Upper lobe of left lung (tissue), 6 donors: Measurements from ENCODE around the gene ORC2. TPM values are rescaled to one million over a fixed set of nuclear protein-coding genes. Genes with fewer than 3 reads are reported as not detected.
"Not testable (repeated sequence)": the region's sequence is repeated elsewhere in the genome, so short reads cannot be mapped to it uniquely, and the experiment has no call there.

Experiments
- ATAC-seq, 2 donors: fragments of 200-7000 bp; cut with Tn5 transposase; one replicate each; pipeline ENCODE4 v1.9.1; 2022; ENCODE audit warnings: mild to moderate bottlenecking in 2 of 2, moderate library complexity in 2 of 2; ENCODE audit not compliant: low FRiP score in 2 of 2
- DNase-seq, 2 donors: peaks; one replicate each; pipeline ENCODE4 v3.0.0-alpha.2; 2019 to 2020
- H3K27ac ChIP-seq, 4 donors: fragments of 200-600 bp; sonication (generic); one replicate each; pipeline ENCODE4 v1.5.1; 2016 to 2019
- H3K27me3 ChIP-seq, 4 donors: fragments of 200-600 bp; sonication (generic); one replicate each; pipeline ENCODE4 v1.5.1; 2017 to 2019
- H3K36me3 ChIP-seq, 4 donors: fragments of 200-600 bp; sonication (generic); one replicate each; pipeline ENCODE4 v1.5.1; 2016 to 2019
- H3K4me1 ChIP-seq, 4 donors: fragments of 200-600 bp; sonication (generic); one replicate each; pipeline ENCODE4 v1.5.1; 2018 to 2019
- H3K4me3 ChIP-seq, 4 donors: fragments of 200-600 bp; sonication (generic); one replicate each; pipeline ENCODE4 v1.5.1; 2017 to 2019; ENCODE audit warnings: mild to moderate bottlenecking in 2 of 4, moderate library complexity in 1 of 4
- H3K9me3 ChIP-seq, 4 donors: fragments of 200-600 bp; sonication (generic); one replicate each; pipeline ENCODE4 v1.5.1; 2018 to 2019
- EP300 ChIP-seq, 4 donors: sonication (generic); formaldehyde crosslinking; IDR thresholded peaks; one replicate each; pipeline ENCODE4 v1.5.1; 2017; ENCODE audit warnings: antibody characterized with exemption in 4 of 4, control low read depth in 2 of 4
- POLR2A ChIP-seq, 4 donors: fragments of 450-650 bp; IDR thresholded peaks; one replicate each; pipeline ENCODE4 v1.5.1; 2016 to 2017; ENCODE audit warnings: antibody characterized with exemption in 4 of 4, mild to moderate bottlenecking in 2 of 4
- POLR2AphosphoS5 ChIP-seq, 2 donors: sonication (generic); formaldehyde crosslinking; IDR thresholded peaks; one replicate each; pipeline ENCODE4 v1.5.1; 2017; ENCODE audit warnings: antibody characterized with exemption in 2 of 2
- WGBS, 2 donors: methylation state at CpG; one replicate each; pipeline ENCODE4 v1.1.5; 2017 to 2018; 5-methylcytosine and 5-hydroxymethylcytosine counted together
- total RNA-seq, 6 donors: library from RNA; depleted of rRNA in 4 of 6; stranded (reverse); fragments of >200 nt in 4 of 6; gene quantifications; one replicate each; pipeline versions ENCODE4 v1.1.0 to v1.2.1, GENCODE V29; 2016 to 2021
- TF ChIP-seq, protein P1 (sequence below), 6 experiments: fragments of 450-650 bp in 4 of 6; fragments of 200-600 bp in 2 of 6; sonication (generic) in 2 of 6; IDR thresholded peaks; one replicate each; pipeline ENCODE4 v1.5.1; 2016 to 2019; ENCODE audit warnings: antibody characterized with exemption in 6 of 6
- donor health status: DM: no; HTN: no; CAD: no; lungs with moderate emphysema.
- donor health status: DM: no; HTN: yes; CAD: no; lungs with severe emphysema.

The ORC2 gene
- total RNA-seq, 6 donors from 2014 or later: 14.1 to 31.4 (median 23.8) TPM

DNA sequence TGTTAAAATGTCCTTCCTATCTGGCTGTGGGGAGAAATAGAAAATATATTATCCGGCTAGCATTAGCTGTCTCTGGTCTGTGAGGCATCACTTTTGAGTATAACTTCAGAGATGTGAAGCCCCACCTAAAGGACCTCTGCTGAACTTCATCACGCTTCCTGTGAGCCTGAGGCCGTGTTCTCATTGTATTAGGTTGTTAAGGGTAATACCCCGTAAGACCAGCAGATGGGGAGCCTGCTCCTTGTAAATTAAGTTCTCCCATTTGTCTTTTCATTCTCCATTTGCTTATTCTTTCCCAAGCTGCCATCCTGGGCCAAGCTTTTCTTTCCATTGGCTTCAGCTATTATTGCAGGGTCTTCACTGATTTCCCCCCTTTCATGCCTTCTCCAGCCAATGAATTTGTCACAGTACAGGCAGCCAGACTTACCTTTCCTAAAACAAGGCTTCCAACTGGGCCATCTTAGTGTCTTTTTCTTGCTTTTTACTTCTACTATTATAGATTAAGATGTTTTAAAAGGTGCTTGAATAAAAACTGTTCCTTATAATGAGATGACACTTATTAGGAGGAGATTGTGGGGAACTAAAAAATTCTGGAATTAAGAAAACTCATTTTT lies 61.9 kb downstream of the ORC2 start:
- no peaks in the 10 kb centered on the region for H3K27me3 ChIP-seq
- WGBS, 2 donors: 8 to 11% methylated on average over 4 of the region's 4 CpGs
- H3K27ac ChIP-seq: no peak overlapping the region
- H3K9me3 ChIP-seq: no peaks in the 10 kb centered on the region
- ATAC-seq (peak; percentile 92 to 94), DNase-seq (peak in 1 of 2 donors; percentile 74)
- H3K36me3 ChIP-seq: peaks cover 5 to 60% (median 29%) of the 10 kb centered on the region in 4 donors
- no peaks in the 10 kb centered on the region for H3K4me1 ChIP-seq
- TF ChIP-seq, protein P1, sequence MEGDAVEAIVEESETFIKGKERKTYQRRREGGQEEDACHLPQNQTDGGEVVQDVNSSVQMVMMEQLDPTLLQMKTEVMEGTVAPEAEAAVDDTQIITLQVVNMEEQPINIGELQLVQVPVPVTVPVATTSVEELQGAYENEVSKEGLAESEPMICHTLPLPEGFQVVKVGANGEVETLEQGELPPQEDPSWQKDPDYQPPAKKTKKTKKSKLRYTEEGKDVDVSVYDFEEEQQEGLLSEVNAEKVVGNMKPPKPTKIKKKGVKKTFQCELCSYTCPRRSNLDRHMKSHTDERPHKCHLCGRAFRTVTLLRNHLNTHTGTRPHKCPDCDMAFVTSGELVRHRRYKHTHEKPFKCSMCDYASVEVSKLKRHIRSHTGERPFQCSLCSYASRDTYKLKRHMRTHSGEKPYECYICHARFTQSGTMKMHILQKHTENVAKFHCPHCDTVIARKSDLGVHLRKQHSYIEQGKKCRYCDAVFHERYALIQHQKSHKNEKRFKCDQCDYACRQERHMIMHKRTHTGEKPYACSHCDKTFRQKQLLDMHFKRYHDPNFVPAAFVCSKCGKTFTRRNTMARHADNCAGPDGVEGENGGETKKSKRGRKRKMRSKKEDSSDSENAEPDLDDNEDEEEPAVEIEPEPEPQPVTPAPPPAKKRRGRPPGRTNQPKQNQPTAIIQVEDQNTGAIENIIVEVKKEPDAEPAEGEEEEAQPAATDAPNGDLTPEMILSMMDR (IDR thresholded peaks at IDR 0.05): peak; percentile 72 to 89 (median 82)
- TF ChIP-seq POLR2AphosphoS5 (IDR thresholded peaks at IDR 0.05): no peak
- no peak overlapping the region for H3K4me3 ChIP-seq

DNA sequence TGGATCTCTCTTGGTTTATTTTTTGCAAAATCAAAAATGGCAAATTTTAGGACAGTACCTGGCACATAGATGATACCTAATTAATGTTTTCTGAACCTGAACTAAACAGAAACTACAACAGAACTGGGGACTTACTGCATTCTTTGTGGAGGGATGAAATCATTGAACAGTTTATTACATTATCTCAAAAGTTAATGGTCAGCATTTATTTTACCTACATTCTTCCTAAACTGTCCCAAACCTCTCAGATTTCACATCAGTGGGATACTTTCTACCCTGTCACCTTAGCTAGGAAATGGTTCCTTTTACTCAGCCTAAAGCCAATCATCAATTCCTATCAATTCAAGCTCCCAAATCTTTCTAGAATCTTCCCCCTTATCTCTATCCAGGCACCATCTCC lies 64.0 kb downstream of the ORC2 start:
- ATAC-seq: no peak
- Histone ChIP-seq H3K4me1 (no peaks in the 10 kb centered on the region), H3K27ac (no peak overlapping the region), H3K27me3 (no peaks in the 10 kb centered on the region), H3K4me3 (no peak overlapping the region), H3K9me3 (no peaks in the 10 kb centered on the region), H3K36me3 (peaks cover 7 to 77% (median 41%) of the 10 kb centered on the region in 4 donors)
- no peak for TF ChIP-seq POLR2A (IDR thresholded peaks at IDR 0.05)
- no peak for TF ChIP-seq POLR2AphosphoS5 (IDR thresholded peaks at IDR 0.05)
- TF ChIP-seq, protein P1 (IDR thresholded peaks at IDR 0.05): no peak
- TF ChIP-seq EP300 (IDR thresholded peaks at IDR 0.05): no peak
- no peak for DNase-seq

DNA sequence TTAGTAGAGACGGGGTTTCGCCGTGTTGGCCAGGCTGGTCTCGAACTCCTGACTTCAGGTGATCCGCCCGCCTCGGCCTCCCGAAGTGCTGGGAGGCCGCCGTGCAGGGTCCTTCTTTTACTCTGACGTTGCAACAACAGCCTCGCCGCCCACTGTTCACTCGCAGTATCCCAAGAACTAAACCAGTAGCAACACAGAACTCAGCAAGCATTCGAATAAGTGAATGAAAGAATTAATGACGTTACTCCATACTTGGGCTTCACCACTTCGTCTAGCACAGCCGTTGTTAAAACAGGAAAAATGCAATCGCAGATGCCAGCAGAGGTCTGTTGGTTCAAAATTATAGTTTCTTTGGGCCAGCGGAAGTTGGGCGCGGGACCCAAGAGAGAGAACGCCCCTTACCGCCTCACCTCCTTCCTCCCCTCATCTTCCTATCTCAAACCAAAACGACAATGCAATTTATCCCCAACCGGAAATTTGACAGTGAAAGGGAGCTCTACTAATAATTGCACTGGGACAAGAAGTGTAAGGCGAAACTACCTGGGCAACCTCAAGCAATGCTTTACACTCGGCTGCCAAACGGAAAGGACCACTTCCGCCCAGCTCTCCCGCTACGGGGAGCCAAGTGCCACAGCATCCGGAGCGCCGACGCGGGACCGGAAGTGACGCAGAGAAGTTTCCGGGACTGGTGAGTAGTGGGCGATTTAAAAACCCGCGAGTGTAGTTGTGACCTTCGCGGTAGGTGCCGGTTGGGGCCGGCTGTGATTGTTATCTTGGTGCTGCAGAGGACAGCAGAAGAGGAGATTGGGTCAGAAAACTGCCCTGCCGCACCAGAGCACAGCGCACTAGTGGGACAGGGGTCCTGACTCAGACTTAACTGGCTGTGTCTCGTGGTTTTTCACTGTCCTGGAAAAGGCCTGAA lies 74.5 kb downstream of the ORC2 start, which contains the start of the genes NIF3L1 and PPIL3:
NIF3L1 (plus strand) TSS at position 668 of the 922 bp plus-strand sequence. CDS start 2,573 bp downstream, outside the sequence.
PPIL3 (minus strand) TSS at position 374 of the 922 bp plus-strand sequence. CDS start 1,462 bp downstream, outside the sequence.
- Histone ChIP-seq H3K27ac (peak within 1 kb of the TSS; percentile 91 to 95 (median 93)), H3K36me3 (peaks cover 3 to 28% (median 11%) of the 10 kb centered on the region in 4 donors), H3K4me3 (peak within 1 kb of the TSS; percentile 33 to 81 (median 71)), H3K4me1 (peaks cover 18 to 31% (median 21%) of the 10 kb centered on the region in 4 donors), H3K27me3 (no peaks in the 10 kb centered on the region), H3K9me3 (no peaks in the 10 kb centered on the region)
- ATAC-seq: peak; percentile 97 to 98
- TF ChIP-seq EP300 (IDR thresholded peaks at IDR 0.05): peak in 2 of 4 donors; percentile 7 to 9
- TF ChIP-seq POLR2A (IDR thresholded peaks at IDR 0.05): peak in 3 of 4 donors; percentile 55 to 73 (median 72)
- TF ChIP-seq, protein P1 (IDR thresholded peaks at IDR 0.05): peak in 2 of 6 experiments; percentile 15 to 19
- TF ChIP-seq POLR2AphosphoS5 (IDR thresholded peaks at IDR 0.05): peak; percentile 91
- 0% methylated on average over 34 to 50 of the region's 50 CpGs for WGBS, 2 donors
- peak; percentile 97 for DNase-seq

DNA sequence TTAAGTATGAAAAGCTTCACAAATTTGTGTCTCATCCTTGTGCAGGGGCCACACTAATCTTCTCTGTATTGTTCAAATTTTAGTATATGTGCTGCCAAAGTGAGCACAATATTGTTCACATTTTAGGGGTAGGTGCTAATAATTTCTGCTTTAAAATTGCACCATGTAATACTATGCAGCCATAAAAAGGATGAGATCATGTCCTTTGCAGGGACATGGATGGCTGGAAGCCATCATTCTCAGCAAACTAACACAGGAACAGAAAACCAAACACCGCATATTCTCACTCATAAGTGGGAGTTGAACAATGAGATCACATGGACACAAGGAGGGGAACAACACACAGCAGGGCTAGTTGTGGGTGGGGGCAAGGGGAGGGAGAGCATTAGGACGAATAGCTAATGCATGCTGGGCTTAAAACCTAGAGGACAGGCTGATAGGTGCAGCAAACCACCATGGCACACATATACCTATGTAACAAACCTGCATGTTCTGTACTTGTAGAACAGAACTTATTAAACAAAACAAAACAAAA lies 81.7 kb downstream of the ORC2 start:
- DNase-seq, H3K4me3 ChIP-seq, H3K27ac ChIP-seq, ATAC-seq, H3K4me1 ChIP-seq, H3K27me3 ChIP-seq, H3K9me3 ChIP-seq: not testable (repeated sequence)
- WGBS, 2 donors: 86 to 94% methylated on average over 2 of the region's 2 CpGs
- peaks cover 20 to 74% (median 37%) of the 10 kb centered on the region in 4 donors for H3K36me3 ChIP-seq
